ENCODE data around the gene CRHR1. TPM values are rescaled to one million over a fixed set of nuclear protein-coding genes. Genes with fewer than 3 reads are reported as not detected.

The CRHR1 gene
- total RNA-seq, 5 donors from 2014 or later (not counting 1 experiment from before 2014, with no cell fraction given), result not detected

- Mint-ChIP-seq H3K4me1 (no peaks in the 10 kb centered on the region), H3K9me3 (no peaks in the 10 kb centered on the region), H3K27me3 (peaks cover 7 to 14% of the 10 kb centered on the region in 2 donors), H3K4me3 (no peak overlapping the region), H3K36me3 (no peaks in the 10 kb centered on the region), H3K27ac (no peak overlapping the region)
- ChIA-PET CTCF (no interaction called here), POLR2A (no interaction called here)
- Histone ChIP-seq H3K4me1 (ENCODE audit: control insufficient read depth in 1 of 2, extremely low read depth in 1 of 2, insufficient read depth in 2 of 2, low read length in 2 of 2) (no peaks in the 10 kb centered on the region), H3K9me3 (no peaks in the 10 kb centered on the region), H3K36me3 (ENCODE audit: control insufficient read depth in 2 of 2, extremely low read depth in 1 of 2, insufficient read depth in 1 of 2, low read length in 1 of 2) (no peaks in the 10 kb centered on the region), H3K27ac (ENCODE audit: low read length) (no peak overlapping the region), H3K4me3 (ENCODE audit: control insufficient read depth in 1 of 2, extremely low read depth in 1 of 2, low read length in 1 of 2) (no peak overlapping the region), H3K27me3 (replicated peaks in 1 of 2; ENCODE audit: control insufficient read depth in 2 of 2, extremely low read depth in 1 of 2, insufficient read depth in 2 of 2, low read length in 1 of 2) (peaks cover 0 to 20% of the 10 kb centered on the region in 2 experiments)
- ATAC-seq (replicated peaks in 1 of 4) (no peak), DNase-seq (no peak)
- WGBS (ENCODE audit: insufficient coverage), result 56% methylated on average over 11 of the region's 22 CpGs
These were observed 29.1 kb downstream of the CRHR1 start for GRCh38 chr17:45813048-45813725.

- H3K9me3 ChIP-seq, result no peaks in the 10 kb centered on the region
- DNase-seq, result no peak
- Mint-ChIP-seq H3K27me3 (peaks cover 3 to 14% of the 10 kb centered on the region in 2 donors), H3K36me3 (no peaks in the 10 kb centered on the region), H3K27ac (no peak overlapping the region), H3K9me3 (no peaks in the 10 kb centered on the region), H3K4me1 (no peaks in the 10 kb centered on the region), H3K4me3 (no peak overlapping the region)
- no peaks in the 10 kb centered on the region for H3K4me1 ChIP-seq (ENCODE audit: control insufficient read depth in 1 of 2, extremely low read depth in 1 of 2, insufficient read depth in 2 of 2, low read length in 2 of 2)
- ATAC-seq (replicated peaks in 1 of 4), result no peak
- no peak overlapping the region for H3K27ac ChIP-seq (ENCODE audit: low read length)
- H3K36me3 ChIP-seq (ENCODE audit: control insufficient read depth in 2 of 2, extremely low read depth in 1 of 2, insufficient read depth in 1 of 2, low read length in 1 of 2), result no peaks in the 10 kb centered on the region
- POLR2A ChIA-PET, result no interaction called here
- CTCF ChIA-PET, result interaction anchor here in 1 of 2 donors (0.6 kb wide), 1 partner anchor 378 kb away, joined by 9 read pairs; the partner anchor contains the start of gene KANSL1
- no peak overlapping the region for H3K4me3 ChIP-seq (ENCODE audit: control insufficient read depth in 1 of 2, extremely low read depth in 1 of 2, low read length in 1 of 2)
- 75% methylated on average over 13 of the region's 17 CpGs for WGBS (ENCODE audit: insufficient coverage)
- peaks cover 0 to 18% of the 10 kb centered on the region in 2 experiments for H3K27me3 ChIP-seq (replicated peaks in 1 of 2; ENCODE audit: control insufficient read depth in 2 of 2, extremely low read depth in 1 of 2, insufficient read depth in 2 of 2, low read length in 1 of 2)
These were observed 30.8 kb downstream of the CRHR1 start for GRCh38 chr17:45814622-45815606.

GRCh38 chr17:45815752-45816151 is 31.6 kb downstream of the CRHR1 start:
- ATAC-seq (replicated peaks in 1 of 4) (no peak), DNase-seq (no peak)
- ChIA-PET POLR2A (no interaction called here), CTCF (no interaction called here)
- Histone ChIP-seq H3K27me3 (replicated peaks in 1 of 2; ENCODE audit: control insufficient read depth in 2 of 2, extremely low read depth in 1 of 2, insufficient read depth in 2 of 2, low read length in 1 of 2) (peaks cover 0 to 23% of the 10 kb centered on the region in 2 experiments), H3K27ac (ENCODE audit: low read length) (no peak overlapping the region), H3K9me3 (no peaks in the 10 kb centered on the region), H3K4me1 (ENCODE audit: control insufficient read depth in 1 of 2, extremely low read depth in 1 of 2, insufficient read depth in 2 of 2, low read length in 2 of 2) (no peaks in the 10 kb centered on the region), H3K36me3 (ENCODE audit: control insufficient read depth in 2 of 2, extremely low read depth in 1 of 2, insufficient read depth in 1 of 2, low read length in 1 of 2) (no peaks in the 10 kb centered on the region), H3K4me3 (ENCODE audit: control insufficient read depth in 1 of 2, extremely low read depth in 1 of 2, low read length in 1 of 2) (no peak overlapping the region)
- H3K27me3 Mint-ChIP-seq, result peaks cover 5 to 14% of the 10 kb centered on the region in 2 donors
- 90% methylated on average over 6 of the region's 6 CpGs for WGBS (ENCODE audit: insufficient coverage)
- H3K36me3 Mint-ChIP-seq, result no peaks in the 10 kb centered on the region
- H3K9me3 Mint-ChIP-seq, result no peaks in the 10 kb centered on the region
- H3K27ac Mint-ChIP-seq, result no peak overlapping the region
- no peak overlapping the region for H3K4me3 Mint-ChIP-seq
- no peaks in the 10 kb centered on the region for H3K4me1 Mint-ChIP-seq

GRCh38 chr17:45818041-45818440 is 33.9 kb downstream of the CRHR1 start:
- Mint-ChIP-seq H3K27me3 (peaks cover 7% of the 10 kb centered on the region in 2 donors), H3K27ac (no peak overlapping the region), H3K4me1 (no peaks in the 10 kb centered on the region), H3K4me3 (no peak overlapping the region), H3K9me3 (no peaks in the 10 kb centered on the region), H3K36me3 (no peaks in the 10 kb centered on the region)
- H3K4me1 ChIP-seq (ENCODE audit: control insufficient read depth in 1 of 2, extremely low read depth in 1 of 2, insufficient read depth in 2 of 2, low read length in 2 of 2), result no peaks in the 10 kb centered on the region
- no peaks in the 10 kb centered on the region for H3K36me3 ChIP-seq (ENCODE audit: control insufficient read depth in 2 of 2, extremely low read depth in 1 of 2, insufficient read depth in 1 of 2, low read length in 1 of 2)
- 66% methylated on average over 6 of the region's 6 CpGs for WGBS (ENCODE audit: insufficient coverage)
- ATAC-seq (replicated peaks in 1 of 4) (no peak), DNase-seq (no peak)
- CTCF ChIA-PET, result no interaction called here
- H3K27ac ChIP-seq (ENCODE audit: low read length), result no peak overlapping the region
- no peak overlapping the region for H3K4me3 ChIP-seq (ENCODE audit: control insufficient read depth in 1 of 2, extremely low read depth in 1 of 2, low read length in 1 of 2)
- H3K9me3 ChIP-seq, result no peaks in the 10 kb centered on the region
- H3K27me3 ChIP-seq (replicated peaks in 1 of 2; ENCODE audit: control insufficient read depth in 2 of 2, extremely low read depth in 1 of 2, insufficient read depth in 2 of 2, low read length in 1 of 2), result peaks cover 0 to 15% of the 10 kb centered on the region in 2 experiments
- POLR2A ChIA-PET, result no interaction called here

- Mint-ChIP-seq H3K4me1 (peaks cover 0 to under 1% (median under 1%) of the 10 kb centered on the region in 3 donors), H3K27ac (no peak overlapping the region), H3K4me3 (no peak overlapping the region), H3K36me3 (no peaks in the 10 kb centered on the region), H3K27me3 (peaks cover 3 to 4% of the 10 kb centered on the region in 2 donors), H3K9me3 (no peaks in the 10 kb centered on the region)
- Histone ChIP-seq H3K27ac (ENCODE audit: low read length) (no peak overlapping the region), H3K9me3 (no peaks in the 10 kb centered on the region), H3K36me3 (ENCODE audit: control insufficient read depth in 2 of 2, extremely low read depth in 1 of 2, insufficient read depth in 1 of 2, low read length in 1 of 2) (no peaks in the 10 kb centered on the region), H3K4me3 (ENCODE audit: control insufficient read depth in 1 of 2, extremely low read depth in 1 of 2, low read length in 1 of 2) (no peak overlapping the region), H3K4me1 (ENCODE audit: control insufficient read depth in 1 of 2, extremely low read depth in 1 of 2, insufficient read depth in 2 of 2, low read length in 2 of 2) (peaks cover 0 to 4% of the 10 kb centered on the region in 2 experiments), H3K27me3 (replicated peaks in 1 of 2; ENCODE audit: control insufficient read depth in 2 of 2, extremely low read depth in 1 of 2, insufficient read depth in 2 of 2, low read length in 1 of 2) (peaks cover 0 to 18% of the 10 kb centered on the region in 2 experiments)
- ChIA-PET POLR2A (no interaction called here), CTCF (no interaction called here)
- 84% methylated on average over 3 of the region's 4 CpGs for WGBS (ENCODE audit: insufficient coverage)
- DNase-seq (no peak), ATAC-seq (replicated peaks in 1 of 4) (no peak)
These were observed 34.6 kb downstream of the CRHR1 start for GRCh38 chr17:45818699-45819098.

GRCh38 chr17:45819632-45820031 is 35.5 kb downstream of the CRHR1 start:
- Mint-ChIP-seq H3K4me3 (no peak overlapping the region), H3K27ac (no peak overlapping the region), H3K27me3 (peaks cover 2 to 4% of the 10 kb centered on the region in 2 donors), H3K36me3 (no peaks in the 10 kb centered on the region), H3K4me1 (peaks cover 0 to 5% (median 2%) of the 10 kb centered on the region in 3 donors), H3K9me3 (no peaks in the 10 kb centered on the region)
- no peaks in the 10 kb centered on the region for H3K36me3 ChIP-seq (ENCODE audit: control insufficient read depth in 2 of 2, extremely low read depth in 1 of 2, insufficient read depth in 1 of 2, low read length in 1 of 2)
- H3K9me3 ChIP-seq, result no peaks in the 10 kb centered on the region
- no peak overlapping the region for H3K4me3 ChIP-seq (ENCODE audit: control insufficient read depth in 1 of 2, extremely low read depth in 1 of 2, low read length in 1 of 2)
- CTCF ChIA-PET, result interaction anchor here in 1 of 2 donors (0.7 kb wide), 1 partner anchor 182 kb away, joined by 3 read pairs; no protein-coding TSS in a partner anchor
- peaks cover 0 to 8% of the 10 kb centered on the region in 2 experiments for H3K4me1 ChIP-seq (ENCODE audit: control insufficient read depth in 1 of 2, extremely low read depth in 1 of 2, insufficient read depth in 2 of 2, low read length in 2 of 2)
- DNase-seq (no peak), ATAC-seq (replicated peaks in 1 of 4) (no peak)
- peaks cover 0 to 26% of the 10 kb centered on the region in 2 experiments for H3K27me3 ChIP-seq (replicated peaks in 1 of 2; ENCODE audit: control insufficient read depth in 2 of 2, extremely low read depth in 1 of 2, insufficient read depth in 2 of 2, low read length in 1 of 2)
- POLR2A ChIA-PET, result no interaction called here
- WGBS (ENCODE audit: insufficient coverage), result 89% methylated on average over 3 of the region's 6 CpGs
- H3K27ac ChIP-seq (ENCODE audit: low read length), result no peak overlapping the region
